Urinary bladder (tissue), 4 donors: Measurements from ENCODE around the gene FCGR2B. TPM values are rescaled to one million over a fixed set of nuclear protein-coding genes. Genes with fewer than 3 reads are reported as not detected.
"Not testable (repeated sequence)": the region's sequence is repeated elsewhere in the genome, so short reads cannot be mapped to it uniquely, and the experiment has no call there.

ENCODE experiments used
- DNase-seq: peaks from one replicate; pipeline ENCODE4 v3.0.0-alpha.2; 2015; ENCODE audit errors: extremely low spot score
- H3K27ac ChIP-seq: one replicate; pipeline ENCODE4 v1.5.1; 2013; ENCODE audit warnings: low read depth, mild to moderate bottlenecking, moderate library complexity
- H3K36me3 ChIP-seq: one replicate; pipeline ENCODE4 v1.6.1; 2013; ENCODE audit warnings: mild to moderate bottlenecking, moderate library complexity; ENCODE audit not compliant: insufficient read depth
- H3K4me1 ChIP-seq: one replicate; pipeline ENCODE4 v1.6.1; 2013; ENCODE audit warnings: mild to moderate bottlenecking, moderate library complexity; ENCODE audit not compliant: insufficient read depth
- H3K4me3 ChIP-seq: one replicate; pipeline ENCODE4 v1.5.1; 2013; ENCODE audit warnings: low read depth, low read length
- WGBS: extraction: QIAGEN DNeasy Blood & Tissue Kit; methylation state at CpG from one replicate; pipeline ENCODE4 v1.1.7; 2013; 5-methylcytosine and 5-hydroxymethylcytosine counted together
- polyA plus RNA-seq: library from polyadenylated mRNA; stranded (reverse); fragments of 200-250 nt; gene quantifications from one replicate; pipeline ENCODE4 v1.2.3, GENCODE V29; 2013
- total RNA-seq: library from RNA; depleted of rRNA; stranded (reverse); fragments of >200 nt; gene quantifications from one replicate; pipeline ENCODE4 v1.2.3, GENCODE V29; 2014
- donor health status: healthy with polysubstance abuse.
- donor health status: healthy.

Gene FCGR2B
- total and polyA plus RNA-seq, 2 donors = 3.4 to 25.3 TPM

DNA sequence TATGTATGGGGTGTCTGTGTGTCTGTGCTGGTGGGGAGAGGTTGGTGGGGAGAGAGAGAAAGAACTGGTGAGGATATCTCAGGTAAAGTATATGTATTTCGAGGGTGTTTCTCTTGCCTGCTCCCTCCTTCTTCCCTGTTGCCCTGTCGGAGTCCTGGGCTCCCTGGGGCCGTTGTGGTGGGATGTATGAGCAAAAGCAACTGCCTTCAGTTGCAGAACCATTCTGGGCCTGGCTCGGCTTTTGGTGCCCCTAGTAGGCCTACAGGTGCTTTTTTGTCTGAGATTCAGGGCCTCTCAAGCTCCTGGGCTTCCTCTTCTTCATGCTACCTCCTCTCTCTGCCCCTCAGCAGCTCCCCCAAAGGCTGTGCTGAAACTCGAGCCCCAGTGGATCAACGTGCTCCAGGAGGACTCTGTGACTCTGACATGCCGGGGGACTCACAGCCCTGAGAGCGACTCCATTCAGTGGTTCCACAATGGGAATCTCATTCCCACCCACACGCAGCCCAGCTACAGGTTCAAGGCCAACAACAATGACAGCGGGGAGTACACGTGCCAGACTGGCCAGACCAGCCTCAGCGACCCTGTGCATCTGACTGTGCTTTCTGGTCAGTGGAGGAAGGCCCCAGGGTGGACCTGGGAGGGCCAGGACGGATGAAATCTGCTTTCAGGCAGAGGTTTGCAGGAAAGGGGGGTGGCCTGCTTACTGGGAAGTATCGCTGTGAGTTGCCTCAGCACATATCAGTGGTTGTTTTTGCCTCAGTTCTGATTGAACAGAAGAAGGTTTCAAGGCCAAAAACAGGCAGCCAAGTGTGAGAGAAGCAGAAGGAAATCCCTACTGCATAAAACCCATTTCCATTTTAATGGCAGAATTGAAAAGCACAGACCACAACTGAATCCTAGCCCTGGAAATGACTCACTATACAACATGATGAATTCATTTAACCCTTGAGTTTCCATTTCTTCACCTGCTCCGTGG is 8.4 kb downstream of the FCGR2B start:
- WGBS = 61% methylated on average over 12 of the region's 15 CpGs
- not testable (repeated sequence) for H3K4me3 ChIP-seq, DNase-seq, H3K36me3 ChIP-seq, H3K4me1 ChIP-seq, H3K27ac ChIP-seq

DNA sequence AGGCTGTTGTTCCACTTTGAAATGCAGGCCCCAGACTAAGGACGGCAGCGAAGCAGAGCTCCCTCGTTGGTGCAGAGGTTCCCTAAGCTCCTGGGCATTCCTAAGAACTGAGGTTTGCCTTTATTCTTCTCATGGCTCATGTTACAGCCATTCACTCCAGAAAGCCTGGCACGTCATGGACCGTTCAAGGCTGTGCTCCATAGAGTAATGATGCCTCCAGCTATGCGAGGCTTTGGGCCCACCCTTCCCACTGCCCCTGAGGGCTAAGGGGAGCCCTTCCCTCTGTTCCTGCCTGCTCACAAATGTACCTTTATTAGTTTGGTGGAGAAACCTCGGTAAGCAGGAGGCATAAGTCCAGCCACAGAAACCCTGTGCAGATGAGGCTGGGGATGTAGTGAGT is 10.5 kb downstream of the FCGR2B start:
- whole genome bisulfite sequencing = 73% methylated on average over 7 of the region's 7 CpGs
- H3K4me3 ChIP-seq, DNase-seq, H3K4me1 ChIP-seq, H3K36me3 ChIP-seq, H3K27ac ChIP-seq: not testable (repeated sequence)

GRCh38 chr1:161674447-161674846 is 11.5 kb downstream of the FCGR2B start:
- DNase-seq, H3K27ac ChIP-seq, H3K4me3 ChIP-seq, H3K4me1 ChIP-seq, H3K36me3 ChIP-seq: not testable (repeated sequence)
- 33% methylated on average over 2 of the region's 3 CpGs for whole genome bisulfite sequencing

GRCh38 chr1:161674908-161675307 is 12.0 kb downstream of the FCGR2B start:
- not testable (repeated sequence) for H3K27ac ChIP-seq, DNase-seq
- WGBS = 61% methylated on average over 3 of the region's 3 CpGs

DNA sequence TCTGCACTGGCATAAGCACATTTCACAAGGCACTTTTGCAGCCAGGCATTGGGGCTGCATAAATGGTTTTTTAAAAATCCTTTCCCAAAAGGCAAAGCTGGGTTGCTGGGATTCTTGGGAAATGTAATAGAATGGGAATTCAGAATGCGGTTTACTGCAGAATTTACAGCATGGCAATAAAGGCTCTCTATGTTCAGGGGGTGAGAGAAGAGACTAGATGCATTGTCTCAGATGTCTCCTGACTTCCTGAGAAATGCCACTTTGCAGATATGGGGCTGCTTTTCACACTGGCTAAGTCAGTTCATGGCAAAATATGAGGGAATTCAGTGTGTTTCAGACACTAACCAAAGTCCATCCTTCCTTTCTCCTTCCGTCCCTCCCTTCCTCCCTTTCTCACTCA is 13.5 kb downstream of the FCGR2B start:
- 86% methylated on average over 2 of the region's 2 CpGs for WGBS
- DNase-seq = no peak
- H3K36me3 ChIP-seq = no peaks in the 10 kb centered on the region

More at GRCh38 chr1:161674908-161675307, 12.0 kb downstream of the FCGR2B start:
- not testable (repeated sequence) for H3K4me3 ChIP-seq, H3K4me1 ChIP-seq, H3K36me3 ChIP-seq

GRCh38 chr1:161676958-161677689 is 14.2 kb downstream of the FCGR2B start:
- H3K27ac ChIP-seq = no peak overlapping the region
- no peaks in the 10 kb centered on the region for H3K36me3 ChIP-seq
- 74% methylated on average over 5 of the region's 5 CpGs for WGBS
- H3K4me3 ChIP-seq = no peak overlapping the region
- no peak for DNase-seq
- no peaks in the 10 kb centered on the region for H3K4me1 ChIP-seq

More for the DNA sequence above, 13.5 kb downstream of the FCGR2B start:
- Histone ChIP-seq H3K4me3 (no peak overlapping the region), H3K27ac (no peak overlapping the region), H3K4me1 (no peaks in the 10 kb centered on the region)

DNA sequence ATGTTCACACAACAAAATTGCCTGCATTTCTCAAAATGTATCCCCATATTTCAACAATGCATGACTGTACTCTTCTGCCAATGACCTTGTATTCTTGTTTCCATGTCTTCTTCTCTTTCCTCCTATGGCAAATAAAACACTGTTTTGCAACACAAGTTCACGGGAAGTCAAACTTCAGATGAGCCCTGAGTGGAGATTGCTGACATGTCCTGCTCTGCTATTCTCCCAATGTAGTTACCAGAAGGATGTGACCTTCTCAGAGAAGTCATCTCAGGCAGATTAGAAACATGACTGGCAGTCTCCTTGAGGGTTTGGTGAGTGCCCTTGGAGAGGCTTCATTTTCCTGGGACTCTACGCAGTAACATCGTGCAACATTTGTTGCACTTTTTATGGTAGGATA is 15.6 kb downstream of the FCGR2B start:
- Histone ChIP-seq H3K27ac (no peak overlapping the region), H3K4me1 (no peaks in the 10 kb centered on the region), H3K36me3 (no peaks in the 10 kb centered on the region), H3K4me3 (no peak overlapping the region)
- DNase-seq = no peak
- 86% methylated on average over 3 of the region's 3 CpGs for WGBS

- no peaks in the 10 kb centered on the region for H3K36me3 ChIP-seq
- WGBS = 72% methylated on average over 3 of the region's 3 CpGs
- no peak for DNase-seq
- no peak overlapping the region for H3K4me3 ChIP-seq
- H3K27ac ChIP-seq = no peak overlapping the region
- no peaks in the 10 kb centered on the region for H3K4me1 ChIP-seq
Measured at GRCh38 chr1:161681879-161682278, 18.9 kb downstream of the FCGR2B start.

- Histone ChIP-seq H3K27ac (no peak overlapping the region), H3K36me3 (no peaks in the 10 kb centered on the region), H3K4me1 (no peaks in the 10 kb centered on the region), H3K4me3 (no peak overlapping the region)
- DNase-seq = no peak
- WGBS = 51% methylated on average over 3 of the region's 3 CpGs
Measured at GRCh38 chr1:161688946-161689345, 26.0 kb downstream of the FCGR2B start.

DNA sequence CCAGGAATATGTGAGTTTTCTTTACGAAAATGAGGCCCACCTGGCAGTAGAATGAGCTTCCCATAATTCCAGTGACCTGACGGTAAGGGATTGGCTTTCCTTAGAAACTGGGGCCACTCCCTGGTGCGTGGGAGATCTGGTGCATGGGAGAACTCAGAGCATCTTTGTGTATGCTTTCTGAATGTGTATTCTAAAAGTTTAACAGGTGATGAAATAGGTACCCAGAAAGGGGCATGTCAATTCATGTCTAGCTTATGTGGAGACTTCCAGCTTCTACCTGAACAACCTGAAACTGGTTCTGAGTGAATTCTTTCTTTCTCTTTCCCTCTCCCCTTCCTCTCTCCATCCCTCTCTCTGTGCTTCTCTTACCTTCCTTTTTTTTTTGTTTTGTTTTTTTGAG is 28.9 kb downstream of the FCGR2B start:
- WGBS = 53% methylated on average over 3 of the region's 3 CpGs
- Histone ChIP-seq H3K4me1 (no peaks in the 10 kb centered on the region), H3K4me3 (no peak overlapping the region), H3K27ac (no peak overlapping the region), H3K36me3 (no peaks in the 10 kb centered on the region)
- no peak for DNase-seq

- not testable (repeated sequence) for H3K36me3 ChIP-seq, DNase-seq, H3K4me3 ChIP-seq, H3K27ac ChIP-seq, H3K4me1 ChIP-seq
- 86% methylated on average over 14 of the region's 14 CpGs for WGBS
Measured at GRCh38 chr1:161693020-161693712, 30.2 kb downstream of the FCGR2B start.

GRCh38 chr1:161698302-161698701 is 35.4 kb downstream of the FCGR2B start:
- H3K4me1 ChIP-seq, H3K4me3 ChIP-seq, H3K27ac ChIP-seq, H3K36me3 ChIP-seq, DNase-seq: not testable (repeated sequence)
- WGBS = 83% methylated on average over 2 of the region's 2 CpGs

DNA sequence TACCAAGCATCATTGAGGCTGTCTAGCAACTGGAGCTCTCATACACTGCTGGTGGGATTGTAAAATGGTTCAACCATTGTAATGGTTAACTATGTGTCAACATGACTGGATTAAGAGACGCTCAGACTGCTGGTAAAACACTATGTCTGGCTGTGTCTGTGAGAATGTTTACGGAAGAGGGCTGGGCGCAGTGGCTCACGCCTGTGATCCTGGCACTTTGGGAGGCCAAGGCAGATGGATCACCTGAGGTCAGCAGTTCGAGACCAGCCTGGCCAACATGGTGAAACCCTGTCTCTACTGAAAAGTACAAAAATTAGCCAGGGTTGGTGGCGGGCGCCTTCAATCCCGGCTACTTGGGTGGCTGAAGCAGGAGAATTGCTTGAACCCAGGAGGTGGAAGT is 39.3 kb downstream of the FCGR2B start:
- no peaks in the 10 kb centered on the region for H3K4me1 ChIP-seq
- H3K36me3 ChIP-seq = no peaks in the 10 kb centered on the region
- no peak for DNase-seq
- 58% methylated on average over 8 of the region's 8 CpGs for WGBS
- no peak overlapping the region for H3K4me3 ChIP-seq
- H3K27ac ChIP-seq = no peak overlapping the region
